Osteocyte (in vitro differentiated cells): ENCODE measurements around the gene ESR1. TPM values are rescaled to one million over a fixed set of nuclear protein-coding genes. Genes with fewer than 3 reads are reported as not detected.
"Not testable (repeated sequence)": the region's sequence is repeated elsewhere in the genome, so short reads cannot be mapped to it uniquely, and the experiment has no call there.

Experiments
- DNase-seq: peaks from one replicate; pipeline ENCODE4 v3.0.0; 2021; ENCODE audit warnings: mixed read lengths; ENCODE audit not compliant: unreplicated experiment; ENCODE audit errors: extremely low spot score
- H3K27ac Mint-ChIP-seq: one replicate; pipeline ENCODE4 v1.8.0; 2021; ENCODE audit warnings: mild to moderate bottlenecking, mixed read lengths; ENCODE audit not compliant: unreplicated experiment
- H3K27me3 Mint-ChIP-seq: one replicate; pipeline ENCODE4 v1.8.0; 2021; ENCODE audit warnings: mixed read lengths; ENCODE audit not compliant: unreplicated experiment
- H3K36me3 Mint-ChIP-seq: one replicate; pipeline ENCODE4 v1.8.0; 2021; ENCODE audit warnings: mixed read lengths; ENCODE audit not compliant: unreplicated experiment
- H3K4me1 Mint-ChIP-seq: one replicate; pipeline ENCODE4 v1.8.0; 2021; ENCODE audit warnings: mixed read lengths; ENCODE audit not compliant: unreplicated experiment
- H3K4me3 Mint-ChIP-seq: one replicate; pipeline ENCODE4 v1.8.0; 2021; ENCODE audit warnings: mild to moderate bottlenecking, moderate library complexity, mixed read lengths; ENCODE audit not compliant: unreplicated experiment
- H3K9me3 Mint-ChIP-seq: one replicate; pipeline ENCODE4 v1.8.0; 2021; ENCODE audit warnings: mixed read lengths; ENCODE audit not compliant: unreplicated experiment
- total RNA-seq: library from RNA; stranded (reverse); gene quantifications from 2 replicates; pipeline ENCODE4 v1.2.1, GENCODE V29; 2021
- TF ChIP-seq, protein P1 (sequence below): fragments of 200-600 bp; sonication (generic); IDR thresholded peaks from 2 replicates; pipeline ENCODE4 v1.5.0; 2021; ENCODE audit warnings: antibody characterized with exemption, mild to moderate bottlenecking, moderate library complexity

Gene ESR1
- total RNA-seq, 1 donor from 2014 or later: not detected

- TF ChIP-seq, protein P1, sequence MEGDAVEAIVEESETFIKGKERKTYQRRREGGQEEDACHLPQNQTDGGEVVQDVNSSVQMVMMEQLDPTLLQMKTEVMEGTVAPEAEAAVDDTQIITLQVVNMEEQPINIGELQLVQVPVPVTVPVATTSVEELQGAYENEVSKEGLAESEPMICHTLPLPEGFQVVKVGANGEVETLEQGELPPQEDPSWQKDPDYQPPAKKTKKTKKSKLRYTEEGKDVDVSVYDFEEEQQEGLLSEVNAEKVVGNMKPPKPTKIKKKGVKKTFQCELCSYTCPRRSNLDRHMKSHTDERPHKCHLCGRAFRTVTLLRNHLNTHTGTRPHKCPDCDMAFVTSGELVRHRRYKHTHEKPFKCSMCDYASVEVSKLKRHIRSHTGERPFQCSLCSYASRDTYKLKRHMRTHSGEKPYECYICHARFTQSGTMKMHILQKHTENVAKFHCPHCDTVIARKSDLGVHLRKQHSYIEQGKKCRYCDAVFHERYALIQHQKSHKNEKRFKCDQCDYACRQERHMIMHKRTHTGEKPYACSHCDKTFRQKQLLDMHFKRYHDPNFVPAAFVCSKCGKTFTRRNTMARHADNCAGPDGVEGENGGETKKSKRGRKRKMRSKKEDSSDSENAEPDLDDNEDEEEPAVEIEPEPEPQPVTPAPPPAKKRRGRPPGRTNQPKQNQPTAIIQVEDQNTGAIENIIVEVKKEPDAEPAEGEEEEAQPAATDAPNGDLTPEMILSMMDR: no peak
- no peak for DNase-seq
- Mint-ChIP-seq H3K27me3 (no peaks in the 10 kb centered on the region), H3K36me3 (no peaks in the 10 kb centered on the region), H3K9me3 (peaks cover 5% of the 10 kb centered on the region), H3K27ac (no peak overlapping the region), H3K4me3 (no peak overlapping the region), H3K4me1 (no peaks in the 10 kb centered on the region)
These were observed 55.0 kb downstream of the ESR1 start for GRCh38 chr6:151862461-151862860.

- not testable (repeated sequence) for H3K4me3 Mint-ChIP-seq, H3K27ac Mint-ChIP-seq, DNase-seq, H3K27me3 Mint-ChIP-seq, H3K36me3 Mint-ChIP-seq, H3K4me1 Mint-ChIP-seq, H3K9me3 Mint-ChIP-seq
These were observed 59.9 kb downstream of the ESR1 start for GRCh38 chr6:151867361-151867869.

DNA sequence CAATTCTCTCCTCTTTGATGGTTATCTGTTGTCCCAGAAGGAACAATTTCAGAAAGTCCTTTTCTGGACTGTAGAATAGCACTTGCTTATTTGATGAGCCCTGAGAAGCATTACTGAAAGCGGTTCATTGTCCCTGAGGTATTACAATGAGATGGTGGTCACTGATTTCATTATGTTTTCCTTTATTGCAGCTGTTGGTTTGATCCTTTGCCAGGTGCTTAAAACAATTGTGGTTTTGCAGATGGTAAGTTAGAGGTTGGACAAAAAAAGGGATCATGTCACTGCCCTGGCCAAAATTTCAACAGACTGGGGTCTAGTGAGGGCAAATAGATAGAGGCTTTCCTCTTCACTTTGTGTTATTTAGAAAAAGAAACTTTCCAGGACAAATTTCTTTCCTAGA is 61.9 kb downstream of the ESR1 start:
- Mint-ChIP-seq H3K36me3 (no peaks in the 10 kb centered on the region), H3K9me3 (peaks cover 9% of the 10 kb centered on the region), H3K4me1 (no peaks in the 10 kb centered on the region), H3K4me3 (no peak overlapping the region), H3K27me3 (no peaks in the 10 kb centered on the region), H3K27ac (no peak overlapping the region)
- TF ChIP-seq, protein P1: no peak
- DNase-seq: no peak

- H3K4me1 Mint-ChIP-seq: no peaks in the 10 kb centered on the region
- TF ChIP-seq, protein P1: no peak
- H3K27me3 Mint-ChIP-seq: no peaks in the 10 kb centered on the region
- H3K9me3 Mint-ChIP-seq: peaks cover 9% of the 10 kb centered on the region
- DNase-seq: no peak
- no peak overlapping the region for H3K27ac Mint-ChIP-seq
- no peak overlapping the region for H3K4me3 Mint-ChIP-seq
- H3K36me3 Mint-ChIP-seq: no peaks in the 10 kb centered on the region
These were observed 62.3 kb downstream of the ESR1 start for GRCh38 chr6:151869787-151870186.

DNA sequence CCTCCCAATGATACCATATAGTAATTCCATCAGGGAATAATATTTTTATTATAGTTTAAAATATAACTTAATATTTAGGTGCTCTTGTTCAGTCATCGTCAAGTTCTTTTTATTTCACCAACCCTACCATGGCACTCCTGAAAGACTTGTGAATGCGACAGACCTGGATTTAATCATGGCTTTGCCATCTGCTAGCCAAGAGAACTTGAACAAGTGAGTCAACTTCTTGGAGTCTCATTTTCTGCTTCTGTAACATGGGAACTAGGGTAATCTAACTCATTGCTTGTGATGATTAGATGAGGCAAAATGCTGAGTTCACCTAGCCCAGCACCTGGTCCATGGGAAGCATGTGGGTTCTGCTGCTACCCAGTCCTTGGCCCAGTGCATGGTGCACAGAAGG is 62.9 kb downstream of the ESR1 start:
- TF ChIP-seq, protein P1: no peak
- H3K27ac Mint-ChIP-seq: no peak overlapping the region
- no peaks in the 10 kb centered on the region for H3K27me3 Mint-ChIP-seq
- H3K36me3 Mint-ChIP-seq: no peaks in the 10 kb centered on the region
- peaks cover 5% of the 10 kb centered on the region for H3K9me3 Mint-ChIP-seq
- H3K4me3 Mint-ChIP-seq: no peak overlapping the region
- DNase-seq: no peak
- H3K4me1 Mint-ChIP-seq: no peaks in the 10 kb centered on the region

DNA sequence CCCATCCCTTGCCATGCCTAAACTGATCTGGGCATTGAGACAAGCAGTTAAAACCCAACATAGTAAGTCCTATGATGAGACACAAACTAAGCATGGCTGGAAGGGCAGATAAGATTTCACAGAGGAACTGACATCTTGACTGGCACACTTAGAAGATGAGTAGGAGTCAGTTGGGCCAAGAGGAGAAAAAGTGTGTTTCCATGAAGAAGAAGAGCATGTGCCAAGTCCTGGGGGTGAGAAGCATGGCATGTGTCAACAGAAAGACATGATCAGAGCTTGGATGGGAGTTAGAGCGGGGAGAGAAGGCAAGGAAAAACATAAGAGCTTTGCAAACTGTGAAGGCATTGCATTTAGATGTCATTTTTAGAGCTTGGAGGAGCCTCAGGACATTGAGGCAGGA is 68.0 kb downstream of the ESR1 start:
- H3K4me3 Mint-ChIP-seq: no peak overlapping the region
- no peaks in the 10 kb centered on the region for H3K4me1 Mint-ChIP-seq
- no peak for DNase-seq
- TF ChIP-seq, protein P1: no peak
- H3K9me3 Mint-ChIP-seq: no peaks in the 10 kb centered on the region
- H3K27ac Mint-ChIP-seq: no peak overlapping the region
- no peaks in the 10 kb centered on the region for H3K36me3 Mint-ChIP-seq
- peaks cover 2% of the 10 kb centered on the region for H3K27me3 Mint-ChIP-seq
